NCI-H1436 treated with DMSO at 0.1 percent for 48 hours (cell line): ENCODE results near the gene CALY.

ENCODE experiments used
- DNase-seq: peaks from one replicate; lab custom pipeline; 2025; lab: John Stamatoyannopoulos, UW

The CALY gene

GRCh38 chr10:133366130-133366478 is 29.4 kb upstream of the CALY start:
- no peak for DNase-seq

GRCh38 chr10:133365461-133366129 is 28.9 kb upstream of the CALY start:
- no peak for DNase-seq

DNA sequence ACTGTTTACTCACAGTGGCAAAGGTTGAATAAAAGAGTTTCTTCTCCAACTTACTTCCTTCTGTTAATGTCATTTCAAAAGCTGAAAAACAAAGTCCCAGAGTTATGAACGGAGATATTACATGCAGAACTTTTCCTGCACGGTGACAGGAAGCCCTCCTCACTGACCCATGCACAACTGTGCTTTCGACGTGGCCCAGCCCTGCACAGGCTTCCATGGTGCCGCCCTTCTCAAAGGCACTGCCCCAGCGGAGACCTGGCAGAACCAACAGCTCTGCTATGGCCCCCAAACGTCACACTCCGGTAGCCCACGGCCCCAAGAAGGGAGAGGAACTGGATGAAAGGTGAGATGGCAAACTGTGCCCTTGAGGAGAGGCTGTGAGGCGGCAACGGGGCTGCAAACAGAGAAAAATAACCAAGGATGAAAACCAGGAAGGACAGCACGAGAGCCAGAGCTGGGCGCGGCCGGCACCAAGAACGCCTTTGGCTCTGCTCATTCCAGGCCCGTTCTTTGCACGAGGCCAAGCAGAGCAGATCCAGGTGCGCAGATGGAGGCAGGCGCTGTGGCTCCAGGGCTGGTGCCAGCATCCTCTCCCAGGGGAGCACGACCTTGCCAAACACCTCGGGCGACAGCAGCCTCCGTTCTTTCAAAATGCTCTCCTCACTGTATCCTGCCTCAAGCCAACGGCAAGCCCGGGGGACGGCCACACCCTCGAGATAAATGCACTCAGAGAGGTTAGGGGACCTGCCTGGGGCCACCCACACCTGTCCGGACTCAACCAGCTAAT is 28.1 kb upstream of the CALY start:
- peak; percentile 65 for DNase-seq

DNA sequence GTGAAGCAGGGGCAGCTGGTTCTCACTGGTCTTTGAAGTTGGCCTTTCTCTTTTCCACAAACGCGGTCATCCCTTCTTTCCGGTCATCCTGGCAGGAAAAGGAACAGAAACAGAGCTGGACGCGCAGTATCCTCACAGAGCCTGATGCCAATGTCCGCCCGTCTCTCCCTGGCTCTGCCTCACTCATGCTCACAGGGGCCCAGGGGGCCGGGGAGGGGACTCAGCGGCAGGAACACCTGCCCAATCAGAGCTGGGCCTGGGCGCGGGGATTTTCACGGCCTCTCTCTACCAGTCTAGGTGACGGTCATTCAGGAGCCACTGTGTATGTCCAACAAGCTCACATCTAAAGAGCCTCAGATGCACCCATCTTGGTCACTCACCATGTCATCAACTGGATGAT is 26.1 kb upstream of the CALY start:
- no peak for DNase-seq

DNA sequence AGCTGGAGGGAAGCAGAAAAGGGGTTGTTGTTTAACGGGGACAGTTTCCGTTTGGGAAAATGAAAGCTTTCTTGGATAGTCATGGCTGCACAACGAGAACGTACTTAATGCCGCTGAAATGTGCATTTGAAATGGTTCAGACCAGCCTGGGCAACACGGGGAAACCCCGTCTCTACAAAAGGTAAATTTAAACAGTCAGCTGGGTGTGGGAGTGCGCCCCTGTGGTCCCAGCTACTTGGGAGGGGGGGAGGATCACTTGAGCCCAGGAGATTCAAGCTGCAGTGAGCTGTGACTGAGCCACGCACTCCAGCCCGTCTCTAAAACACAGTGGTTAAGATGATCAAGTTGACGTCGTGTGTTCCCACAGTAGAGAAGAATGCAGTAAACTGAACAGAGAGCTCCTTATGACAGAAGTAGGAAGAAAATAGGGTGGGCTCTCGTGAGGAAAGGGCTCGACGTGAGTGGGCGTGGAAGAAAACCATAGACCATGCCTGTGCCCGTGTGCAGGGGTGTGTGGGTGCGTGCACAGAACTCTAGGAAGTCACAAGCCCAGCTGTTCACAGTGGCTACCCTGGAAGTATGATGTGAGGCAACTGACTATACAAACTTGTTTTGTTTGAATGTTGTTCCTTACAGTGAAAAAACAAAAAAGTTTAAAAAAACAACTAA is 25.2 kb upstream of the CALY start:
- no peak for DNase-seq

- DNase-seq = no peak
Measured at GRCh38 chr10:133361227-133361626, 24.5 kb upstream of the CALY start.

DNA sequence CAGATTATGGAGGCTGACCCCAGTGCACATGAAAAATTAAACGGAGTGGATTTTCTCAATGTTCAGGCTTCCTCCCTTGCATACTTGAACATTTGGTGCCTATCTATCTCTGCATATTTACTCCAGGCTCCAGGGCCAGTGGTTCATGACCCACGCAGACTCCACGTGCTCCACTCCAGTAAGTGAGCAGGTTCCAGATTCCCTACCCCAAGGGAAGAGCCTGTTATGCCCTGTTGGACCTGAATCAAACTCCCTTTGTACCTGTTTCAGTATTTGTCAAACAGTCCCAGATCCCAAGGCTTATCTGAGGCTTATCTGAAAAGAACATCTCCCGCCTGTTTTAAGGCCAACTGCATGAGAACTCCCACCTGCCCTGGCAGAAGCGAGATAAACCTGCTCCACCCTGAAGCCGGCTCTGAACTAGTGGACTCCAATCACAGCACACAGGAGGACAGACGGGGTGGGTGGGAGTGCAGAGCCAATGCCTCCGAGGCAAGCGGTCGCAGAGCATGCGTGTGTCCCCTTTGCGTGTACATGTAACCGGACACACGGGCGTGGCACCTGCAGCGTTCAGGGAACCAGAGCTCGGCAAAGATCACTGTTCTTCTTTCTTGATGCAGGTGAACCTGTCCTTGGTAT is 23.4 kb upstream of the CALY start:
- DNase-seq = no peak

GRCh38 chr10:133359554-133359971 is 22.9 kb upstream of the CALY start:
- no peak for DNase-seq

GRCh38 chr10:133358925-133359310 is 22.2 kb upstream of the CALY start:
- no peak for DNase-seq

DNA sequence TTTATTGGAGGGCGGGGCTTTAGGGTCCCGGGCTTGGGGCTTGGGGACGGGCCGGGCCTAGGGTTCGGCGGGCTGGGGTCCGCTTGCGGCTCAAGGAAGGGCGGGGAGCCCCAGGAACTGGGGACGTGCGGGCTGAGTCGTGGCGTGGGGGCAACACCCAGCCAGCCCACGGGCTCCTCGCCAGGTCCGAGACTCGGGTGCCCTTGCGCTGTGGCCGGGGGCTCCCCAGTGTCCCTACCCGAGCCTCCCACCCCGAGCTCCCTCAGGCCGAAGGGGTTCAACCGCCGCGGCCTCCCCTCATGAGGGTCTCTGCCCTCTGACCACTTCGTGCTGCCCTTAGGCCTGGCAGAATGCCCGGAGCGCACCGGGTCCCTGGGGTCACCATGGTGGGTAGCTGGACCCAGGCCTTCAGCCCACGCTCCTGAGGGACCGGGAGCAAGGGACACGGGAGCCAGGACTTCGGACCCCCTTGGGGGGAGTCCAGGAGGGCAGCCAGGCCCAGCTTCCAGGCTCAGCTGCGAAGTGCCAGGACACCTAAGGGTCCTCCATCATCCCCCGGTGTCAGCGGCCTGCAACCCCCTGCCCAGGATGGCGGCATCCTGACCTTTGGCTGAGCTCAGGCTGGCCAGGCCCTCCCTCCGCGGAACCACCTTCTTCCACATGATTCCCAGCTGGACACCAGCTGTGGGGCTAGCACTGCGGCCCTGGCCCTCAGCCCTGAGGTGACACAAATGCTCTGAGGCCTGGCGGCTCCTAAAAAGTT is 21.6 kb upstream of the CALY start:
- no peak for DNase-seq

GRCh38 chr10:133357285-133358161 is 20.8 kb upstream of the CALY start, which contains the start of gene FUOM:
Gene FUOM, minus strand, starts transcription at chr10:133358019. Its CDS starts 12 bp downstream, at chr10:133358007.
- no peak for DNase-seq

- DNase-seq = no peak
Measured at GRCh38 chr10:133356549-133357284, 20.0 kb upstream of the CALY start.

DNA sequence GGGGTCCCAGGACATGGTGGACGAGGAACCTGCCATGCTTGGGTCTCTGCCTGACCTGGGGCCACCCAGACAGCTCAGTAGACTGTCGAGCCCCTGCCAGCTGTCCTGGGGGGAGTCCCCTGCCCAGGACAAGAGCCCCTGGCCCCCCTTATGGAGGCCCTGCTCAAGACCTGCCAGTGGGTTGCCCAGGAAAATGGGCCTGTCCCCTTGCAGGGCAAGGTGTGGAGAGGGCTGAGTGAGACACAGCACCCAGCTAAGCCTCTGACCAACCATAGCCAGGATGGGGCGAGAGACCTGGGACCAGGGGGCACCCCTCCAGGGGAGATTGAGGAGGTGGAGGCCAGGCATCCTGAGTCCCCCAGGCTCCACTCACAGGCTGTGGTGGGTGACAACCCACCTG is 19.3 kb upstream of the CALY start:
- DNase-seq = no peak

- no peak for DNase-seq
Measured at GRCh38 chr10:133355266-133355665, 18.6 kb upstream of the CALY start.

GRCh38 chr10:133354672-133355240 is 18.1 kb upstream of the CALY start:
- DNase-seq = no peak

DNA sequence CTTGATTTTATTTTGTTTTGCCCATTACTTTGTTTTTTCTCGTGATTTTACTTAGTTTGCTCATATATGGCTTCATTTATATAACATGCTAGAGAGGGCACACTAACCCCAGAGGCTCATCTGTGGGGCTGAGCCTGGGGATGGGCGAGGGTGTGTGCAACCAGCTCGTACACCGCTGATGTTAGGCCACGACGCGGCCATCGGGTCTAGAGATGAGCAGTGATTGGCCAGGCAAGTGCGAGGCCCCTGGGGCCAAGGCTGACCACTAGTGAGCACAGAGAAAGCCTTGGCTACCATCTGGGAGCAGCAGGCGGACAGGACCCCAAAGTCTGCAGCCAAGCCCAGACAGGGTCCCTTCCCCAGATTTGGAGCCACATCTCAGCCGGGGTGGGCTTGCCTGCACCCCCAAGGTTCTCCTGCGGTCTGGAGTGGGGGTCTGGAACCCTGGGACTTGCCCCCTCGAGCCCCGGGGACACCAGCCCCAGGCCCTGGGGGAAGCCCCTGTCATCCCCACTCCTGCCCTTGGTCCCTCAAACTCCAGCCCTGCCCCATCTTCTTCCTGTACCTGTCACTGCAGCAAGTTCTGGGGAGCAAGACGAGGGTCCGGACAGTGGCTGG is 17.4 kb upstream of the CALY start:
- no peak for DNase-seq

DNA sequence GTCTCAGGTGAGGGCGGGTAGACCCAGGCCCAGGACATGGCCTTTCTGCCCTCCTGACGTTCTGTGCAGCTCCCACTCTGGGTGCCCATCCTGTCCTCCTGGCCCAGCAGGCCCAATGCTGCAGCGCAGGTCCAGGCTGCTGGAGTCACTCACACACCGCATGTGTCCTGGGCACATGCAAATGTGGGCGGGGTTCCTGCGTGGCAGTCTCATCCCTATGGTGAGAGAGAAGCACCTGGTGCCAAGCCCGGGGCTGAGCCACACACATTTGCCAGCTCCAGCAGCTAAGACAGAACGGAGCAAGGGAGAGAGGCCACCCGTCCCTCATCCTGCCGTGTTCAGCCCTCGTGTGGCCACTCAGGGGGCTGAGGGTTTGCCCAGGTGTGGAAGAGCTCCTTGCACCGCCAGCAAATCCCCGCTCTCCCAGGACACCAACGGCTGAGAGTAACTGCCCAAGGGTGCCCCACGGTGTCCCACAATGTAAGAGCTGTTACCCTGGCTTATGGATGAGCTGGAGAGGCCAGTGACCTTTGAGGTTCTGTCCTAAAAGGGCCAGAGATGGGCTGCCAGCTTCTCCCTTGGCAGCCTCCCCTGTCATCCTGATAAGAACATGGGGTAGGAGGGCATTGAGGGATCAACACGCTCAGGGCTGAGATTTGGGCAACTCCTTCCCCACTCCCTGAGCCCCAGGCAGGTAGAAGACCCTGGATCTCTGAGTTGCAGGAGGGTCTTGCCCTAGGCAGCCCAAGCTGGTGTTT is 16.7 kb upstream of the CALY start:
- no peak for DNase-seq
